ENCODE results near the gene SAMD10.

DNA sequence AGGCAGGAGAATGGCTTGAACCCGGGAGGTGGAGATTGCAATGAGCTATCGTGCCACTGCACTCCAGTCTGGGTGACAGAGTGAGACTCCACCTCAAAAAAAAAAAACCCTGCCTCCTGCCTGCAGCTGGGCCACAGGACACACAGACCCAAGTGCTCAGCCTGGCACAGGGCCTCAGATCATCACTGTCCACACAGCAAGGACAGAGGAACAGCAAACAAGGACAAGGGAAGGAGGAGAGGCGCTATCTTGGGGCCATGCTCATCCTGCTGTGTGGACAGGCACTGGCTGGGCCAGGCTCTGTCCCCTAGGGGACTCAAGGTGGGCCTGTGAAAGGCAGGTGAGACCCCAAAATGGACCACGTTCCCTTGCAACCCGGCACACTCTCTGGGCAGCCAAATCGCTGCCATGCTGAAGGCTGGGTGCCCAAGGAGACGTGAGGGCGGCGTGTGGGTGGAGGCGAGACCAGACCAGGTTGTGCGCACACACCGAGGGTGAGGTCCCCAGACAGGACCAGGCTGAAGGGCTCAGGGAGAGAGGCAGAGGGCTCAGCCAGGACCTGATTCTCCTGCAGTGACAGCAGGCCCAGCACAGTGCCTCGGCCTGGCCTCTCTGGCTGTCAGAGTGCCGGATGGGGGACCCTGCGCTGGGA, 32.3 kb downstream of the SAMD10 start:
- no peak for TF ChIP-seq POLR2A (IDR thresholded peaks at IDR 0.05)
- TF ChIP-seq, protein P1, sequence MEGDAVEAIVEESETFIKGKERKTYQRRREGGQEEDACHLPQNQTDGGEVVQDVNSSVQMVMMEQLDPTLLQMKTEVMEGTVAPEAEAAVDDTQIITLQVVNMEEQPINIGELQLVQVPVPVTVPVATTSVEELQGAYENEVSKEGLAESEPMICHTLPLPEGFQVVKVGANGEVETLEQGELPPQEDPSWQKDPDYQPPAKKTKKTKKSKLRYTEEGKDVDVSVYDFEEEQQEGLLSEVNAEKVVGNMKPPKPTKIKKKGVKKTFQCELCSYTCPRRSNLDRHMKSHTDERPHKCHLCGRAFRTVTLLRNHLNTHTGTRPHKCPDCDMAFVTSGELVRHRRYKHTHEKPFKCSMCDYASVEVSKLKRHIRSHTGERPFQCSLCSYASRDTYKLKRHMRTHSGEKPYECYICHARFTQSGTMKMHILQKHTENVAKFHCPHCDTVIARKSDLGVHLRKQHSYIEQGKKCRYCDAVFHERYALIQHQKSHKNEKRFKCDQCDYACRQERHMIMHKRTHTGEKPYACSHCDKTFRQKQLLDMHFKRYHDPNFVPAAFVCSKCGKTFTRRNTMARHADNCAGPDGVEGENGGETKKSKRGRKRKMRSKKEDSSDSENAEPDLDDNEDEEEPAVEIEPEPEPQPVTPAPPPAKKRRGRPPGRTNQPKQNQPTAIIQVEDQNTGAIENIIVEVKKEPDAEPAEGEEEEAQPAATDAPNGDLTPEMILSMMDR (IDR thresholded peaks at IDR 0.05) = no peak

Data from testis (tissue), 2 donors.